Stimulated activated CD4-positive, alpha-beta T cell treated with anti-CD3 and anti-CD28 coated beads, TNF-alpha, amount 100 ng/mL, for 4 hours (primary cell): ENCODE measurements around the gene NUMA1.

Experiments used
- DNase-seq, 3 experiments: peaks; one replicate each; pipeline ENCODE4 v3.0.0-alpha.2; 2020; ENCODE audit warnings: low read depth in 3 of 3

NUMA1 gene

DNA sequence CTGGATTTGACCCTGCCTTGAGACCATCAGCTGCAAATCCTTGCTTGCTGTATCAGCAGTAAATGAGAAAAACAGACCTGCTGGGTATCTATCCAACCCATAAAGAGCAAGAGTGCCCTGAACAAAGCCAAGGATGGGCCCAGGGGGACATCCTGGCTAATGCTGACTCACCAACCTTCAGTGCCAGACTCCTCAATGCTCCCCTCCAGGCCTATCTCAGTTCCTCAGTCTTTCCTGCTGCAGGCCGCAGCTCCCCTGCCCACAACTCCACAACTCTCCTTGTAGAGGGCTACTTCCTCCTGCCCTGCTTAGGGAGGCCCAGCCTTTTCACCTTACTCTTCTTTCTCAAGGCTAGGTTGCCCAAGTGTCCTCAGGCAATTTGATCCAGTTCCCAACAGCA lies 20.1 kb upstream of the NUMA1 start:
- DNase-seq: no peak

DNA sequence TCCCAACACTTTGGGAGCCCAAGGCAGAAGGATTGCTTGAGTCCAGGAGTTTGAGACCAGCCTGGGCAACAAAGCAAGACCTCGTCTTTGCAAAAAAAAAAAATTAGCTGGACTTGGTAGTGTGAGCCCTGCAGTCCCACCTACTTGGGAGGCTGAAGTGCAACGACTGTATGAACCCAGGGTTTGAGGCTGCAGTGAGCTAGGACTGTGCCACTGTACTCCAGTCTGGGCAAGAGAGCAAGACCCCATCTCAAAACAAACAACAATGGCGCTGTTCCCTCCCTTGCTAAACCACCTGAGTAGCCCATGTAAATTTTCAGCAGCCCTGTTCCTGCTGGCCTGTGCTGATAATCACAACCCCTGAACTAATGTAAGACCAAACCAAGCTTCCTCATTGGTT lies 19.7 kb upstream of the NUMA1 start:
- no peak for DNase-seq

DNA sequence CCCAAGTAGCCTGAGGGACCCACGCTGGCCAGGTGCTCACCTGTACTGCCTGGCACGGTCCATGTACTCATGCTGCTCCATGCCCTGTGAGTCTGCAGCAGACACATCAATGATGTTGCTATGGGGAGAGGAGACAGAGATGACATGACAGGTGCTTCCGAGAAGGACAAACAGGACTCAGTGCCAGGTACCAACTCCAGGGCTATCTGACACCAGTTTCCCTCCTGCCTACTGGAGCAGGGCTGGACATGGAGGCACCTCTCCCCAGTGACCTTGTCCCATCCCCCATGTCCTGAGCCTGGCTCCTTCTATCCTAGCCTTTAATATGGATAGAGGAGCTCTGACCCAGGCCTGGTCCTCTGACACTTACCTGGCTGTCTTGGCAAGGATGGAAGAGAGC lies 18.4 kb upstream of the NUMA1 start:
- no peak for DNase-seq

DNA sequence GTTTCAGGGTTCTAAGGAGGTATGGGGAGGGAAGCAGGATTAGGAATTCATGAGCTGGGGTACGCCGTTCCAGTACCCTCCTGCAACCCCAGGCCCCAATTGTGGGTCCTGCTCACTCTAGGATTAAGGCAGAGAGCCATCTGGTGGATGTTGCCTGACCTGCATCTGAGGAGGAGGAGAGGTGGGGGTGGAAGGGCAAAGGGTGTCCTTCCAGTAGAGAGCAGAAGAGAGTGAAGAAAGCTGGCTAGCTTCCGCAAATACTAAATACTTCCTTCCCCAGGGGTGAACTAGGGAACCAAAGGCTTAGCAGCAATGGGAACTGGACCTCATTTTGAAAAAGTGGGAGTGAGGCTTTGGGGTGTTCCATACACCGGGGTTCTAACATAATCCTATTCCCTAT lies 10.9 kb upstream of the NUMA1 start:
- DNase-seq: peak; percentile 29 to 56 (median 52)

DNA sequence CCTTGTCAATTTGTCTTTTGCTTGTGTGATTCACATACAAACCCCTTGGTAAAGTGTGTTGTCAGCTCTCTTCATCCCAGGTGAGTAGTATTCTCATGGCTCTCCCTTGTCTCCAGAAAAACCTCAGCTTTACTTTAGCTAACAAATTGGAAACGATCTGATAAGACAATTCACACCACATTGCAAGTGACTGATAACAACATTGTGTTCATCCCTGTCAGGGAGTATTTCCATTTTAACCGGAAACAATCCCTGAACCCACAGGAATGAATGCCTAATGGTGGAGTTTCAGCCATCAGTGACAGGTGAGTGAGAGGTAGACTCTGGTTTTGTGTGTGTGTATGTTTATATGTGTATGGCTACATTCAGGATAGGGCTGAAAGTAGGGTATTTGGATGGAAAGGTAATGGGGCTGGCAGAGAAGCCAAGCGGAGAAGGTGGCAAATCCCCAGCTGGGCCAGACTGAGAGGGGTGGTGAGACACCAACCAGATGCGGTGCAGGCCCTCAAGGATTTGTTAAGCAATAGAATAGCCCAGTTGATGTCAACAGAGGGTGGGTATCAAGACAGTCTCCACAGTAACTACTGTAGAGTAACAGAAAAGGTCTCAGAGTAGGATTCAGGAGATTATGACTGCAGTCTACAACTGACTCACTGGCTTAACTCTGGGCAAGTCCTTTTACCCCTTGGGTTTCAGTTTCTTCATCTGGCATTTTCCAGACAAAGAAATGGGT lies 7.9 kb upstream of the NUMA1 start:
- no peak for DNase-seq

DNA sequence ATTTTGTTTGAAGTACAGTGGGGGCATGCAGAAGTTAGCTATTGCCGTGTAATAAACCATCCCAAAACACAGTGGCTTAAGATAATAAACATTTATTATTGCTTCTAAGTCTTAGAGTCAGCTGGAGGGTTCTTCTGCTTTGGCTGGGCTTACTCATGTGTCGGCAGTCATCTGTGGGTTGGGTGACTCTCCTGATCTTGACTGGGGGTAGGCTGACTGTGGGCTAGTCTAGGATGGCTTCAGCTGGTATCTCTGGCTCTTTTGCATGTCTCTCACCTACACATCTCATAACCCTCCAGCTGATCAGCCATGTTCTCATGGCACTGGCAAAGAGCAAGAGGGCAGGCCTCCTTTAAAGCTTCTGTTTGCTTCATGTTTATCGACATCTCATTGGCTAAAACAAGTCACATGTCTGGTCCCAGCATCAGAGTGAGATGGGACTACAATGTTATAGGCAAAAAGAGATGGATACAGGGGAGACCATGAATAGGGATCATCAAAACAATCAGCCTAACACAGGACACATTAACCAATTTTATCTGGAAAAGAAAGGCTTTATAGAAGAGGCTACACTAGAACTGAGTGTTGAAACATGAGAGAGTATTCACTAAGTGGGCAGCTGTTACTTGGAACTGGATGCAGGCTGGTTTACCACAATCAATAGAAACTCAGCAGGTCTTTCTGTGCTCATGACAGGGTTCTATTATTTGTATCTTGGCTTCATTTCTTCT lies 5.4 kb upstream of the NUMA1 start:
- DNase-seq: no peak

DNA sequence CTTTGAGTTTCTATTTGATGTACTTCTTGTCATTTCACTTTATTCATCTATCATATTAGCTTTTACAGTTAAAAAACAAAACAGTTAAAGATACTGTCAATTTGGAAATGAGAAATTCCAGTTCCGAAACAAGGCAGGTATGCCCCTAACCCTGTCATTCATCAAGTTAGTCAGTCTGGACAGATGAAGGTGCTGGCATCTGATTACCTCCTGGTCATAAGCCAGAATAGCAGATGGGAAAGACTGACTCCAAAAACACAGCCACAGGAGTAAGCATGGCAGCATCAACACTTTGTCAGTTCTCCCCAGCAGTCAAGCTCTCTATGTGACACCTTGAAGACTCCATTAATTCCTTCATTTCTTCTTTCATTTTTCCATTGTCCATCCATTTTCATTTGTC lies 4.6 kb upstream of the NUMA1 start:
- no peak for DNase-seq

DNA sequence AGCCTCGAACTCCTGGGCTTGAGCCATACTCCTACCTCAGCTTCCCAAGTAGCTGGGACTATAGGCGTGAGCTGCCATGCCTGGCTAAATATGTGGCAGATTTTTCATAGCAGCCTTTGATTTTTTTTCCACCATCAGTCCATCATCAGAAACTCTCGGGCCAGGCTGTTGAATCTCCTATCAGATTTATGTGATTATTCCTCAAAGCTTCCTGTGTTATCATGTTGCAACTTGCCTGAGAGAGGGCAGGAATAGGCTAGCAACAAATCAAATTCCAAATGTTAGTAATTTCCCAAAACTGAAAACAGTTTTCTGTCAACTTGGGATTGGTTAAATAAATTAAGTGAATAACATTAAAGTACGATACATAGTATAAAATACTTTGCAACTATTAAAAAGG lies 3.7 kb upstream of the NUMA1 start:
- DNase-seq: no peak

DNA sequence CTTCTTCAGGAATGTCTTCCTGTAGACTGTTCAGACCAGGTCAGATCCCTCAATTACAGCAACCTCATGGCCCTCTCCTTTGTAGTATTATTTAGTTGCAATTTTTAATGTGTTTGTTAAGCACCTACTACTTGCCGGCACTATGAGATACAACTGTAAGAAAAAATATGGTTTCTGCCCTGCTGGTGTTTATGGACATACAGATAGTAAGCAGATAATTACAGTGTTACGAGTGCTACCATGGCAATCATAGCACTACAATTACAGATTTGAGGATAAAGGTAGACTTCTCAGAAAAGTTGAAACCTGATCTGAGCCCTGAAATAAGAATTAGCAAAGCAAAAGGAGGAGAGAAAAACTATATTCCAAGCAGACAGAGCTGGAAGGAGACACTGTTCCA lies 3.1 kb upstream of the NUMA1 start:
- DNase-seq: no peak

DNA sequence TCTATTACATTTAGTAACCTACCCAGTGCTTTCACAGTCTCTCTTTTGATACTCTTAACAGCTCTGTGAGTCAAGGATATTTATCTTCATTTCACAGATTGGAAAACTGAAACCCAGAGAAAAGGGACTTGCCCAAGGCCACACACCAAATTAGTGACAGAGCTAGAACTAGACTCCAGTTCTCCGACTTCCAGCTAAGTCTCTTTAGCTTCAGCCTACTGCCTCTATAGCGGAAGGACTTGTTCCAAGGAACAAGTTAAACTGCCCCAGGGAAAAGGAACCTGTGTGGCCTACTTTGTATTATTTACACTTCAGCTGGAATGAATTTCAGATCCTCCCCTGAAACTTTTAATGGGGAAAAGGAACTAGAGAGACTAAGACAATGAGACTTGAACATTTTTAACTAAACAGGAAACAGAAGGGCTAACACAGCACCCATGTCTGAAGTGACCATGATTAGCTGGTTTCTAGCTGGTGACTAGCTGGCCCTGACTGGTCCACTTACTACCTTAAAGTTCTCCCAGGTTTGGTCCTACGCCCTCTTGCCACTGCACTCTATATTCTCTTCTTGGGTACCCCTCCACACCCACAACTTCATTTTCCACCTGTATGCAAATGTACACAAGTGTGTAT lies 1.6 kb upstream of the NUMA1 start:
- no peak for DNase-seq

DNA sequence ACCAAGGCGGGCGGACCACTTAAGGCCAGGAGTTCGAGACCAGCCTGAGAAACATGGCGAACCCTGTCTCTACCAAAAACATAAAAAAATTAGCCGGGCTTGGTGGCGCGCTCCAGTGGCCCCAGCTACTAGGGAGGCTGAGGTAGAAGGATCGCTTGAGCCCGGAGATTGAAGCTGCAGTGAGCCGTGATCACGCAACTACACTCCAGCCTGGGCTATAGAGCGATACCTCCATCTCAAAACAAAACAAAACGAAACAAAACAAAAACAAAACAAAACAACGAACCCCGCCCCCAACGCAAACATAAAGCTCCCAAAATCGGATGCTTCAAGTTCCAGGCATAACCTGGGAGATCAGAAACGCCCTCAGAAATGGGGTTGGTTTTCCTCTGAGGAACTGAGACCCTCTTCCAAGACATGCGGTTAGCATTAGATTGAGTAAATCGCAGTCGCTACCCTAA lies 872 bp upstream of the NUMA1 start:
- DNase-seq: no peak

DNA sequence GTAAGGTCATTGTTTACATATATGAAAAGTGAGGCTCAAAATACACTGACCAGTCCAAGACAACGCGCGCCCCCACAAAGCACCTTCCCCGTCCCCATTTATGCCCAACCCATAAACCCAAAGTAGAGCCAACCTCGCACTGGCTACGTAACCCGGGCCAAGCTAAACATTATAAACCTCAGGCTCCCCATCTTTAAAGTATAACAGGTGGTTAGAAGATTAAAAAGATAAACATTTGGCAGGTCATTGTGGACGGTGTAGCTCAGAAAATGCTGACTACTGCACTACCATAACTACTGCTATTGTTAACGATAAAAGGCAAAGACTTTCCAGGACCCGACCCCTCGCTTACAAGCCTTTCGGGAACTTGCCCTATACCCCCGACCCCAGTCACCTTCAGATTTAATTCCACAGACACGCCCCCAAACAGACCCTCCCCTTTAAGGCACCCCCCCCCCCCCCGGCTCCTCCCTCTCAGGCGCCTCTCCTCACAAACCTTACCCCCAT lies 470 bp downstream of the NUMA1 start:
- no peak for DNase-seq

DNA sequence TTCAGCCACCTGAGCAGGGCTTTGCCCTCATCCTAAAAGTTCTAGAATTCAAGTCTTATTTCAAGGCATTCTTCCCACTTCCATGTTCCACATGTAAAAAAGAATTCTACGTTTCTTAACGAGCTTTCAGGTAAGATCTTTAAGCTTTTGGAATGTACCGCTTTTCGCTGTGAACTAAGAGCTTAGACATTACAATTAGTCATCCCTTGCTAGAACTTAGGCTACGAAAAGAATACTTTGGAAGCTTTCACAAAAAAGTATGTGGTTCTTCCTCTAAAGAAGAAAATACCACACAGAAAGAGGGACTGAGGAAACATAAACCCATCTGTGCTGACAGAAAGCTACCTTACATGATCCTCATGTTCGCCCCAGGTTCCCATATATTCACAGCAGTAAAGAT lies 1.9 kb downstream of the NUMA1 start:
- no peak for DNase-seq

DNA sequence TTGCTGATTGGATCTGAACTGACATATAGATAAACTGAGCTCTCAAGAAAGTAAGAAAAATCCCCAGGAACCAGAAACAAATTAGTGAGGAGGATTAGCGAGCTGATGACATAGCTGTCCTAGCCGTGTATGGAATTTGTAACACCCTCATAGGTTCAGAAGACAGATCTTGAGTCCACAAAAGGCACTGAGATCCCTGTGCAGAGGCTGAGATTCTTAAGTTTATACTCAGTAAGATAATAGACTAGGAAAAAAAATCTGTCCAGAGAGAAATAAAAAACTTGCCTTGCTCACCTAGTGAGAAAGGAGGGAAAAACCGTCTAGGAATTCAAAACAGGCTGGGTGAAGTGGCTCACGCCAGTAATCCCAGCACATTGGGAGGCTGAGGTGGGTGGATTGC lies 4.6 kb downstream of the NUMA1 start:
- DNase-seq: no peak

DNA sequence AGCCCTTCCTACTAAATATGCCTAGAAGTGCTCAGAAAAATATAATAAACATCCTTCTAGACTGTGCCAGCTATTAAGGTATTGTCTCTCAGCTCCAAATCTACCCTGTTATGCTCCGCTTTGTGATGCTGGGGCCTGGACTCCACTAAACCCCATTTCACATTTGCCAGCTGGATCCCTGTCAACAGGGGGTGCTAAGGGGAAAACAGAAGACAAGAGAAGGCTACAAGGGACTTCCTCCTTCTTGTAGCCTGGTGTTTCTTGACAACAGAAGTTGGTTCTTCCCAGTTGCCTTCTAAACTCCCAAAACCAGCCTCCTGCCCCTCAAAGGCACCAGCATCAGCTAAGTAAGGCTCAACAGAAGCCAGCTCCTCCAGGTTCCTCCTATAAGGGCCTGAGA lies 5.2 kb downstream of the NUMA1 start:
- DNase-seq: no peak

DNA sequence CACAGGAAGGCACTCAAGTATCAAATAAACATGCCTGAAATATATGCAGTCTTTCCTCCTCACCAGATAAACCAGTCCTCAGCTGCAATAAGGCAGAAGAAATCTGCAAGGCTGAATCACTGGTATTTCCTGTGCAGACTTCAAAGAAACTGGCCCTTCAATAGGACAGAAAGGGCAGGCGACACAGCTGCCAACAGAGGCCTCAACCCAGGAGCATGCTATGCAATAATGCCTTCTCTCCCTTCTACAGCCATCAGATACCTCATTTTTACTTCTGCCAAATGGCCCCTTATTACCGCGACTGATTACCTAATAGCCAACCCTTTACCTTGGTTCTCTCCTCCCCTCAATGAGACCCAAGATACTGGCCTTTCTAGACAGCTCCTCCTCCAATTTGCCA lies 8.0 kb downstream of the NUMA1 start:
- no peak for DNase-seq

DNA sequence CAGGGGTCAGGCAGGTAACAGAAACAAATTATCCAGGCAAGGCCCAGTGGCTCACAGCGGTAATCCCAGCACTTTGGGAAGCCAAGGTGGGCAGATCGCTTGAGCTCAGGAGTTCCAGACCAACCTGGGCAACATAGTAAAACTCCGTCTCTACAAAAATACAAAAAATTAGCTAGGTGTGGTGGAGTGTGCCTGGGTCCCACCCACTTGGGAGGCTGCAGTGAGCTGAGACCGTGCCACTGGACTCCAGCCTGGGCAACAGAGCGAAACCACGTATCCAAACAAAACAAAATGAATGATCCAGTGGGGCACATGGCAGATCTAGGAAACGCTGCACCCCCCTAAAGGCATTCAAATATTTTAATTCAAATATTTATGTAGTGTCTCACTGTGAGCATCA lies 9.9 kb downstream of the NUMA1 start:
- DNase-seq: no peak

DNA sequence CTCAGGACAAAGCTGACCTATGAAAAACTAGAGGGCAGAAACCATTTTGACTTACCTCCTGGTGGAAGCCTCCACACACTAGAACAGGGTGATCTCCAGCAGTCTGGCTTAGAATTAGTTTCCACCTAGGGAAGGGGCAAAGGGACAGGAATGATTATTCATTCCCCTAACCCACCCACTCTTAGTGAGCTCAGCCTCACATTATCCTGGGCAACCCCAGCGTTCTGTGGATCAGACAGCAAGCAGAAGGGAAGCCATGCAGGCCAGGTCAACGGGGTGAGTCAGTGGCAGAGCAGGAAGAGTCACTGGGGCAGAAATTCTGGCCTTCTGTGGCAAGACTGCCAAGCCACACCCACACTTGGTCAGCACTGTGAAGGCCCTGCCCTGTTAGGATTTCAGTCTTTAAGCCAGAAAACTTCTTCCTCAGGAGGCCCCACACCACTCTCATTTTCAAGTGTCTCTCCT lies 10.5 kb downstream of the NUMA1 start:
- no peak for DNase-seq

DNA sequence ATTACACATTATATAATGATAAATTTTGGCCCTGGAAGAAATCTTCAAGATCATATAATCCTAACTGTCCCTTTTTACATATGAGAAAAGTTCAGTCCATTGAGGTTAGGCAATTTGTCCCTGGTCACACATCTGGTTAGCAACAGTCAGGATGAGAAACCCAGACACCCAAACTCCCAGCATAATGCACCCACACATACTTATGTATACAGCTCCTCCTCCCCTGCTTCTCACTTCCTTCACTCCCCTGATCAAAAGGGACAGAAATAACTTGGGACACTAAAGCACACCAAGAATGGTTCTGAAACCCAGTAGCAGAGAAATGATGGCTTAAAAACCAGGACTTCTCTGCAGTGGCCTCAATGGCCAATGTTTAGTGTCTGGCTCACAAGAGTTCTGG lies 11.1 kb downstream of the NUMA1 start:
- no peak for DNase-seq

DNA sequence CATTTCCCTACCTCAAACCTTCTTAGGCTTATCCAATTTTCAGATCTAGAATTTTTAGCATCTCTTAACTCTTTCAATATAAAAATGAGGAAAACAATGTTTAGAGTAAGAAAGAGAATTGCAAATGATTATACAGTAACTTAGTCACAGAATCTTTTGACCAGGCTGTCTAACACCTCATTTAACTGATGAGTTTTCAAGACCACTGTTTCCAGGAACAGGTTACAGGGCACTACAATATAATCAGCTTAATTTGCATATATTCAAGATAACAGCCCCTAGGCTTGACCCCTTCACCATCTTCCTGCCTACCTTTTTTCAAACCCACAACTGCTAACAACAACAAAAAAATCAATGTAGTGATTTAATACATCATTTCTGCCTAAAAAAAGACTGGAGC lies 12.7 kb downstream of the NUMA1 start:
- no peak for DNase-seq

DNA sequence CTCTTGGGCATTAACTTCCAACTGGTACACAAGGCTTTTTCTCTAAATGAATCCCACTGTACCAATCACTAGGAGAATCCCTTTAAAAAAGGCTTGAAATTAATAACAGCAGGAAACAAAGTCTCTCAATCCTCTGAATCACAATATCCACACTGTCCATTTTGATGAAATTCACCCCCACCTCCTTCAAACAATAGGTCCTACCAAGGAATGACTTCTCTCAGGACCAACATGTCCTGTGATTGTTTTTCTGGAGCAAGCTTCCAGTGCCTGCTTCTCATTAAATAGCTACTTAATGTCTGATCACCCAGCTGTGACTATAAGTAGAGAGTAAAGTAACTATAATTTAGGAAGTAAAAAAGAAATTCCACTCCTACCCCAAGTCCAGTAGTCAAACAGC lies 13.1 kb downstream of the NUMA1 start:
- DNase-seq: no peak

DNA sequence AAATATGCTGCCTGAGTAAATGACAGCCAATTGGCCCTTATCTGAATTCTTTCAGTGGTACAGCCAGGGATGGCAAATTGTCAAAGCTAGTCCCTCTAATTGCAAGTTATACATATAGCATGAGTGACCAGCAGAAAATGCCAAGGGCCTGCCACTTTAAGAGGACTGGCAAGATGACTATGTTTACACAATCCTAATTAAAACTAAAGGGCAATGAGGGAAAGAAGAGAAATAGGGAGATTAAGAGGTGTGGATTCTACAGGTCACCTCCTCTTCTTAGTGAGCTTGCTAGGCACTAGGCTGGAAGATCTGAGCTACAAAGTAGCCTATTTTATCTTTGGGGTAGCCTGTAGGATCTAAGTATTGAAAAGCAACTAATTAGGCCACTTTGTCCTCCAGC lies 13.5 kb downstream of the NUMA1 start:
- no peak for DNase-seq
